BE2C (cell line): ENCODE data around the gene STING1.
"Not testable (repeated sequence)": the region's sequence is repeated elsewhere in the genome, so short reads cannot be mapped to it uniquely, and the experiment has no call there.

Experiments
- DNase-seq: peaks from one replicate; pipeline ENCODE4 v3.0.0-alpha.2; 2020
- H3K27me3 ChIP-seq: fragments of 250-450 bp; sonication (Bioruptor Pico); 2 replicates; pipeline ENCODE4 v1.5.1; 2020; ENCODE audit warnings: mild to moderate bottlenecking
- H3K36me3 ChIP-seq: fragments of 250-450 bp; sonication (Bioruptor Pico); 2 replicates; pipeline ENCODE4 v1.5.1; 2020; ENCODE audit warnings: mild to moderate bottlenecking
- H3K4me1 ChIP-seq: fragments of 250-450 bp; sonication (Bioruptor Pico); 2 replicates; pipeline ENCODE4 v1.5.1; 2020
- H3K4me3 ChIP-seq: 2 replicates; pipeline ENCODE4 v1.5.1; 2011; ENCODE audit warnings: low read depth, low read length
- H3K9me3 ChIP-seq: fragments of 250-450 bp; sonication (Bioruptor Pico); 2 replicates; pipeline ENCODE4 v1.5.1; 2020
- TF ChIP-seq, protein P1 (sequence below): IDR thresholded peaks from 2 replicates; pipeline ENCODE4 v1.5.1; 2012; ENCODE audit warnings: mild to moderate bottlenecking, low read depth, low read length

The STING1 gene

DNA sequence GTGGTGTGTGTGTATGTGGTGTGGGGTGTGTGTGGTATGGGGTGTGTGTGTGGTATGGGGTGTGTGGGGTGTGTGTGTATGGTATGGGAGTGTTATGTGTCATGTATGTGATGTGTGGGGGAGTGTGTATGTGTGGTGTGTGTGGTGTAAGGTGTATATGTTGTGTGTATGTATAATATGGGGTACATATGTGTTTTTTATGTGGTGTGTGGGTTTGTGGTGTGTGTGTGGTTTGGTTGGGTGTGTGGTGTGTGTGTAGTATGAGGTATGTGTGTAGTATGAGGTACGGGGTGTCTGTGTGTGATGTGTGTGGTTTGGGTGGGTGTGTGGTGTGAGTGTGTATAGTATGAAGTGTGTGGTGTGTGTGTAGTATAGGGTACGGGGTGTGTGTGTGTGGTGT, 31.4 kb downstream of the STING1 start:
- Histone ChIP-seq H3K9me3 (peaks cover 5% of the 10 kb centered on the region; the same call in 1 of the 2 replicates), H3K27me3 (no peaks in the 10 kb centered on the region), H3K4me1 (no peaks in the 10 kb centered on the region), H3K36me3 (no peaks in the 10 kb centered on the region), H3K4me3 (no peak overlapping the region)
- DNase-seq, result no peak
- TF ChIP-seq, protein P1, sequence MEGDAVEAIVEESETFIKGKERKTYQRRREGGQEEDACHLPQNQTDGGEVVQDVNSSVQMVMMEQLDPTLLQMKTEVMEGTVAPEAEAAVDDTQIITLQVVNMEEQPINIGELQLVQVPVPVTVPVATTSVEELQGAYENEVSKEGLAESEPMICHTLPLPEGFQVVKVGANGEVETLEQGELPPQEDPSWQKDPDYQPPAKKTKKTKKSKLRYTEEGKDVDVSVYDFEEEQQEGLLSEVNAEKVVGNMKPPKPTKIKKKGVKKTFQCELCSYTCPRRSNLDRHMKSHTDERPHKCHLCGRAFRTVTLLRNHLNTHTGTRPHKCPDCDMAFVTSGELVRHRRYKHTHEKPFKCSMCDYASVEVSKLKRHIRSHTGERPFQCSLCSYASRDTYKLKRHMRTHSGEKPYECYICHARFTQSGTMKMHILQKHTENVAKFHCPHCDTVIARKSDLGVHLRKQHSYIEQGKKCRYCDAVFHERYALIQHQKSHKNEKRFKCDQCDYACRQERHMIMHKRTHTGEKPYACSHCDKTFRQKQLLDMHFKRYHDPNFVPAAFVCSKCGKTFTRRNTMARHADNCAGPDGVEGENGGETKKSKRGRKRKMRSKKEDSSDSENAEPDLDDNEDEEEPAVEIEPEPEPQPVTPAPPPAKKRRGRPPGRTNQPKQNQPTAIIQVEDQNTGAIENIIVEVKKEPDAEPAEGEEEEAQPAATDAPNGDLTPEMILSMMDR, result no peak

DNA sequence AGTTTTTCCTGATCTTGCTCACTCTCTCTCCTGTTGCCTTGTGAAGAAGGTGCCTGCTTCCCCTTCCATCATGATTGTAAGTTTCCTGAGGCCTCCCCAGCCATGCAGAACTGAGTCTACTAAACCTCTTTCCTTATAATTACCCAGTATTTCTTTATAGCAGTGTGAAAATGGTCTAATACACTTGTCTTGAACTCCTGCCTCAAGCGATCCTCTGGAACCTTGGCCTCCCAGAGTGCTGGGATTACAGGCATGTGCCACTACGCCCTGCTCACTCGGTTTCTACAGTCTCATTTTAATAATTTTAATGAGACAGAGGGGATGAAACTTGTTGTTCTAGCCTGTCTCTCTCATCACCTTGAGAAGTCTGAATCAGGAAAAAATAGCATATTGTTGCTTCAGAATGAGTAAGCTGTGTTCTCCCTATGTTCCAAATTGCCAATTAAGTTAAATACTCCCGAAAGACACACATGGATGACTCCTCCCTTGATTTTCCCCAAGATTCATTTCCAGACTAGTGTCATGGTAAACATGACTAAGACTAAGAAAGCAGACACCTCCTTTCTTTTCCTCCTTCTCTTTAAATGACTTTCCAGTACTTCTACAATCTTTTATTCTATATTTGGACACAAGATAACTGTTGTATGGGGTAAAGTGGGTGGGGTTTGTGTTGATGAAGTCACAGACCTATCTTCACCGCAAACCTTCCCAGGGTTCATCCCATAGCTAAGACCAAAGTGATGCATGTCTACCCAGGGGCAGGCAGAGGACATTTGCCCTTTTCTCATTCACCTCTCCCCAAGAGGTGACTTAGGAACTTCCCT, 35.4 kb downstream of the STING1 start:
- no peak overlapping the region for H3K4me3 ChIP-seq

DNA sequence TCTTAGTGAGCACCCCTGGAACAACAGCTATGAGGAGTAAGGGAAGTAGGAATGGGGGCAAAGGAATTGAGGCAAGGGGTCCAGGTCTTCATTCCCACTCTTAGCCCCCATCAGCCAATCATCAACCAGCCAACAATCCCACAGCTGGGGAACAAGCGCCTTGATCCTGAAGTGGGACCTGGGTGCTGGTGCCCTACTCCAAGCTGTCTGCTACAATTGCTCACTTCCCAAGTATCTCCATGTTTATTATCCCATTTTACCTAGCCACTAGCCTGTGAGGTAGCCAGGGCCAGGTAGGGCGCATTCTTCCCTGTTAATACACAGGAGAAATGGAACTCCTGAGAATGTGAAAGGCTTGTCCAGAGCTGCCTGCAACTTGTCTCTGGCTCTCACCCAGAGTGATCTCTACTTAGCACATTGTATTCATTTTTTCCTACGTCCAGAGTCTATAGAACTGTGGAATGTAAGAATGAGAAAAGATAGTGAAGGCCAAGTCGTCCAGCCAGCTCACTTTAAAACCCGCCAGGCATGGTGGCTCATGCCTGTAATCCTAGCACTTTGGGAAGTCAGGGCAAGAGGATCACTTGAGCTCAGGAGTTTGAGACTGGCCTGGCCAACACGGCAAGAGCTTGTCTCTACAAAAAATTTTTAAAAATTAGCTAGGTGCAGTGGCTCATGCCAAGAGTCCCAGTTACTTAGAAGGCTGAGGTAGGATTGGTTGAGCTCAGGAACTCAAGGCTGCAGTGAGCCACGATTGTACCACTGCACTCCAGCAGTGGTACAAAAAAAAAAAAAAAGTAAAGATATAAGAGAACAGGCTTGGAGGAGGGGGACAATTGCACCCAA, 37.0 kb downstream of the STING1 start:
- TF ChIP-seq, protein P1, result no peak
- Histone ChIP-seq H3K27me3 (no peaks in the 10 kb centered on the region), H3K9me3 (no peaks in the 10 kb centered on the region), H3K36me3 (no peaks in the 10 kb centered on the region), H3K4me3 (no peak overlapping the region), H3K4me1 (no peaks in the 10 kb centered on the region)
- DNase-seq, result no peak

More for the DNA sequence above, 35.4 kb downstream of the STING1 start:
- H3K4me1 ChIP-seq, result no peaks in the 10 kb centered on the region
- no peaks in the 10 kb centered on the region for H3K36me3 ChIP-seq
- DNase-seq, result no peak
- TF ChIP-seq, protein P1, result no peak
- H3K27me3 ChIP-seq, result no peaks in the 10 kb centered on the region
- peaks cover 4% of the 10 kb centered on the region; the same call in 1 of the 2 replicates for H3K9me3 ChIP-seq

DNA sequence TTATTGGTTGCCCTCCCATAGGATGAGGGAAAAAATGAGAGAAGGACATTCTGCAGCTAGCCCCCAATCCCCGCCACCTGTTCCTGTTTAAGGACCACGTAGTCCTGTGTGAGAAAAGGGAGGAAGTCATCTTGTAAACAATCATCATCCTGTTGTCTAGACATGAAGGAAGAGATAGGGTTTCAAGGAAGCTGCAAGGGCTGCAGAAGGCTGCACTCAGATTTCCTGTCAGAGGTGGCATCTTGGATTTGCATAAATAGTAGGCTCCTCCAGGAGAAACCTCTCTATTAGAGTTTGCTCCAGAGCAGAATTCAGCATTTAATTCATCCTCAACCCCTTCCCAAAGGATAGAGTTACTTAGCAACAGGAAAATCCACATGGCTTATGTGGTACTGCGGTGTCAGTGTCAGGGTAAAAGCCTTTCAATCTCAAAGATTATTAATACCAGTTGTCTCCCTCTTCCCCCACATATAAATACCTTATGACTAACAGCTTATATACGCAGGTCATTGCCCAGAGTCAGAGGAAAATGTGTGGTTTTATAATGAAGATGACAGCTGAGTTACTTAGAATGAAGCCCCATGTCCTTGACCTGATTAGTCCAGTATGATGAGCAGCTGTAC, 38.6 kb downstream of the STING1 start:
- Histone ChIP-seq H3K4me1 (no peaks in the 10 kb centered on the region), H3K4me3 (no peak overlapping the region), H3K36me3 (no peaks in the 10 kb centered on the region), H3K27me3 (no peaks in the 10 kb centered on the region), H3K9me3 (no peaks in the 10 kb centered on the region)
- TF ChIP-seq, protein P1, result no peak
- DNase-seq, result no peak

DNA sequence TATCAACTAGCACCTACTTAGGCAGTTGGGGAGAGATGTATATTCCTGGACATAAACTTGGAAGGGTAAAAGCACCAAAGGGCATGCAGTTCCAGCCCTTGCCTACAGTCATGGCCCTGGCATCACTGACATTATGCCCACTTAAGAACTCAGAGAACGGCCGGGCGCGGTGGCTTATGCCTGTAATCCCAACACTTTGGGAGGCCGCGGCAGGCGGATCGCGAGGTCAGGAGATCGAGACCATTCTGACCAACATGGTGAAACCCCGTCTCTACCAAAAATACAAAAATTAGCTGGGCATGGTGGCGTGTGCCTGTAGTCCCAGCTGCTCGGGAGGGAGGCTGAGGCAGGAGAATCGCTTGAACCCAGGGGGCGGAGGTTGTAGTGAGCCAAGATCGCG, 42.1 kb downstream of the STING1 start:
- not testable (repeated sequence) for H3K27me3 ChIP-seq, H3K36me3 ChIP-seq, DNase-seq, H3K9me3 ChIP-seq, H3K4me1 ChIP-seq, H3K4me3 ChIP-seq

DNA sequence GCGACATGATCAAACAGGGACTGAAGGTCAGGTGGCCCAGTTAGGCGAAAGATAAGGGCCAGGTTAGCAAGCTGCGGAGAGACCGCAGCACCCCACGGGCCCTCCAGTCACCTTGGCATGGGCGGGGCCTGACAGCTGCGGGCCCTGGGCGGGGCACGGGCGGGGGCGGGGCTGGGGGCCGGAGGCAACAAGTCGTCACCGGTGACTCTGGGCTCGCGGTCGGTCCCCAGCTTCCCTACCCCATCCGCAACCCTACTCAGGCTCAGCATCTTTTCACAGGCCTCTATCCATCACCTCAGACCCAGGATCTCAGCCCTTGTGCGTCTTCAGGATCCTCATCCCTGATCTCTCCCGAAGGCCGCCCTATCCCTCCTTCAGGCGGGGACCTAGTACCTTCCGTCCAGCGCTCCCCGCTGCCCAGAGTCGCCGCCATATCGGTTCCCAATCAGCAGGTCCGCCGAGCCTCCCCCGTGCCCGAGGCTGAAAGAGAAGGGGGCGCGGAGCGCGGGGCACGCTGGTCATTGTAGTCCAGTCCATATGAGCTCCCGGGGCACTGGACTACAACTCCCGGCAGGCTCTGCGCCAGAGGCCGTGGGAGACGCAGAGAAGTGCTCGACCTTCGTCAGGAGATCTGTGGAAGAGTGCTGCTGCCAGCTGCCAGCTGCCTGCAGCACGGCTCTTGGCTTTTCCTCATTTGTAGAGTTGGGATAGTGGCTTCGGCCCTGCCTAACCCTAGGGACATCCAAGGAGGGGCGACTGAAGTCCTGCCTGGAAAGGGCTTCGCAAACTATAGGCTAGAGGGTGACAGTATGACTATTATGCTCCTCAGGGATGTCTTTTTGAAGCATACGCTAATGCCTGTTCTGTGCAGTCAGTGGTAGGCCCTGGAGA, 43.3 kb downstream of the STING1 start, which contains the start of gene DNAJC18:
TSS of gene DNAJC18 (minus strand) at position 513 of the 891 bp plus-strand sequence. CDS start at position 433, 80 bp downstream.
- Histone ChIP-seq H3K27me3 (no peaks in the 10 kb centered on the region), H3K36me3 (no peaks in the 10 kb centered on the region; the same call in 1 of the 2 replicates), H3K4me1 (peaks cover 3% of the 10 kb centered on the region; the same call in 1 of the 2 replicates), H3K9me3 (no peaks in the 10 kb centered on the region), H3K4me3 (peak within 1 kb of the TSS; percentile 88)
- TF ChIP-seq, protein P1, result no peak
- DNase-seq, result peak; percentile 97
